Fibroblast of pulmonary artery (primary cell): ENCODE results near the gene EVA1B.
A peak's percentile ranks its signal among the peaks of the same experiment; 100 is the strongest.

Experiments used
- DNase-seq: peaks from one replicate; pipeline ENCODE4 v3.0.0-alpha.2; 2010; ENCODE audit warnings: low read depth
- H3K4me3 ChIP-seq: replicated peaks from 2 replicates; pipeline ENCODE4 v1.5.1; 2011; ENCODE audit warnings: low read depth, mild to moderate bottlenecking, control low read depth, low read length, moderate library complexity
- TF ChIP-seq, protein P1 (sequence below): IDR thresholded peaks from 2 replicates; pipeline ENCODE4 v1.5.1; 2011; ENCODE audit warnings: mild to moderate bottlenecking, control low read depth, low read length, inconsistent platforms; ENCODE audit errors: missing control alignments

The EVA1B gene

DNA sequence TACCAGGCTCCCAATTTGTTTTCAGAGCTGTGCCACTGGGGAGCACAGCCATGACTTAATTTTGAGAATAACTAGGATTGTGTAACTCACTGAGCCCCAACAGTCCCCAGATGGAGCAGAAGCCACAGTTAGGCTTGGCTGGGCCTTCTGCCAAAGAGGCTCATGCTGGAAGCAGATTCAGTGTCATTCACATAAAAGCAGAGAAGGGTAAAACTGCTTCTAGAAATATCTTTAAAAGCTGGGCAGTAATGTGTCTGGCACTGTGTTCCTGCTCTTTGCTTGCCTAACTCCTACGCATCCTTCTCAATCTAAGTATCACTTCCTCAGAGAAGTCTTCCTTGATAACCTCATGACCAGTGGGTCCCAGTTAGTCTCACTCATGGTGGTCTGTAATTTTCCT, 41.9 kb upstream of the EVA1B start:
- DNase-seq, result peak; percentile 57
- TF ChIP-seq, protein P1, sequence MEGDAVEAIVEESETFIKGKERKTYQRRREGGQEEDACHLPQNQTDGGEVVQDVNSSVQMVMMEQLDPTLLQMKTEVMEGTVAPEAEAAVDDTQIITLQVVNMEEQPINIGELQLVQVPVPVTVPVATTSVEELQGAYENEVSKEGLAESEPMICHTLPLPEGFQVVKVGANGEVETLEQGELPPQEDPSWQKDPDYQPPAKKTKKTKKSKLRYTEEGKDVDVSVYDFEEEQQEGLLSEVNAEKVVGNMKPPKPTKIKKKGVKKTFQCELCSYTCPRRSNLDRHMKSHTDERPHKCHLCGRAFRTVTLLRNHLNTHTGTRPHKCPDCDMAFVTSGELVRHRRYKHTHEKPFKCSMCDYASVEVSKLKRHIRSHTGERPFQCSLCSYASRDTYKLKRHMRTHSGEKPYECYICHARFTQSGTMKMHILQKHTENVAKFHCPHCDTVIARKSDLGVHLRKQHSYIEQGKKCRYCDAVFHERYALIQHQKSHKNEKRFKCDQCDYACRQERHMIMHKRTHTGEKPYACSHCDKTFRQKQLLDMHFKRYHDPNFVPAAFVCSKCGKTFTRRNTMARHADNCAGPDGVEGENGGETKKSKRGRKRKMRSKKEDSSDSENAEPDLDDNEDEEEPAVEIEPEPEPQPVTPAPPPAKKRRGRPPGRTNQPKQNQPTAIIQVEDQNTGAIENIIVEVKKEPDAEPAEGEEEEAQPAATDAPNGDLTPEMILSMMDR, result no peak
- no peak overlapping the region for H3K4me3 ChIP-seq

DNA sequence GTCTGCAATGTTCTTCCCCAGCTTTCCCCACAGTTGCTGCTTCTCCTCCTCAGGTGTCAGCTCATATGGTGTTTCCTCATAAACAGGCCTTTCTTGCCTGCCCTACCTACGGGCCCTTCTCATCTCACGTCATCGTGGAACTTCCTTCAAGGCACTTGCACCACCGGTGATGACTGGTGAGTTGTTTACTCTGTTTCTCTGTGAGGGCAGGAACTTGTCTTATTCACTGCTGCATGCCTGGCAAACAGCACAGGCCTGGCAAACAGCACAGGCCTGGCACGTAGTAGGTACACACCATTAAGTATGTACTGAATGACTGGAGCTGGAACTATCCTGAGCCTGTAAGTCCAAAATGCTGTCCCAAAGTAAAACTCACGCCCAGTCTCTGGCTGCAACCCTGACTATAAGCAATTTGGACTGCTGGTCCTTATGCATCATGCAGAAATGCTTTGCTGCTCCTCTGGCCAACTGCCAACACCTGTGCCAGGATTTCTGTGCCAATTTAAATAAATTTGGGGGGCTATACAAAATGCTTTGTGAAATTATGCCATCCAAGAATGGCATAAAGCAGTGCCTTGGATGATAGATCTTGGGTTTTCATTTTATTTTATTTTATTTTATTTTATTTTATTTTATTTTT, 36.6 kb upstream of the EVA1B start:
- no peak for DNase-seq
- H3K4me3 ChIP-seq, result no peak overlapping the region
- TF ChIP-seq, protein P1, result no peak

DNA sequence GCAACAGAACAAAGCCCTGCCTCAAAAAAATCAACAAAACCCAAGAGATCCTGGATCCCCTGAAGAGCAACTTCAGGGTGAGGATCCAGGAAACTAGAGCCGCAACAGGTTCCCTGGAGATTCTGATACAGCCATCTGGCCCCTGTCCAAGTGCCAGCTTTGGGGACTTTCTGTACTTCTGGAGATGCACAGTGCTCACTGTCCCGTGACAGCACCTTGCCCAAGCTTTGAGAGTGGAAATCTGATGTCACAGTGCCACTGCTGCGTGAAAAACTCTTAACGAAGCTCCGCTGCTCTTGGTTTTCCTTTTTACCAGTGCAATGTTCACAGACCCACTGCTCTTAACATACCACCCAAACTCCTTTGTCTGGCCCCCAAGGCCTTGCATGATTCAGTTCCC, 35.9 kb upstream of the EVA1B start:
- no peak overlapping the region for H3K4me3 ChIP-seq
- DNase-seq, result no peak
- TF ChIP-seq, protein P1, result no peak

DNA sequence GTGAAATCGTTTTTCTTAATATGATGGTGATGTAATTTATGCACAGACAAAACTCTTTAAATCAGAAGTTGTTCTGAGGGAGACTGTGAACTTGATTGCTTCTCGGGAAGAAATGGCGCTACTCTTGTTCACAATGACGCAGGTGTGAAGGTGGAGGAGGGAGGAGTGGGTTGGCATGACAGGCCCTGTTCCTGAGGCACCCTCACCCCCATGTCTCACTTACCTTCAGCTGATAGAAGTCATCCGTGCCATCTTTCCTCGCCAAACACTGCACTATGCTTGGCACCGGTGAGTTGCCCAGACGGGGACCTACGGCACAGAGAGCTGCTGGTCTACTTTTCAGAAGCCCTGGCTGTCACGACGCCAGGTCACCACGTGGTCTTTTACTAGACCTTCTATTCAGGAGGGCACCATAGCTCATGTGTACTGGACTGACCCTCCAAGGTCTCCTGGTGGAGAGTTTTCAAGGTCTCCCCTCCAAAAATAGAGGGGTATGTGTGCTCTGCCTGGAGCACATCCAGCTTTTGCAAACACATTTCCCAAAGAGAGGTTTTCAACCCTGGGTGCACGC, 35.2 kb upstream of the EVA1B start:
- H3K4me3 ChIP-seq, result no peak overlapping the region
- no peak for DNase-seq
- TF ChIP-seq, protein P1, result no peak

DNA sequence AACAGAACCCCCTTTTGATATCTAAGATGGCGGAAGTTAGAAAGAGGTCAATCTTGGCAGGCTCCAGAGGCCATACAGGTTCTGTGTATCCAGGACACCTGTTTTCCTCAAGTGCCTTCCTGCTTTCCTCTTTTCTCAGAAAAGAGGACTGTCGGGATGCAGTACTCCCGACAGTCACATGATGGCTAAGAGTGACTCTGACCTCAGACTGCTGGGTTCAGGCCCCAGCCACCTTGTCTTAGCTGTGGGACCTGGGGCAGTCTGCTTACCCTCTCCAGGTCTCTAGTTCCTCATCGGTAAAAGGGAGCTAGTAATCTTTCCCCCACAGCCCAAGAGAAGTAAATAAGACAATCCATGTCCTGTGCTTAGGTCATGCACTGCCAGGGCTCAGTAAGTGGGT, 32.4 kb upstream of the EVA1B start:
- TF ChIP-seq, protein P1, result no peak
- no peak for DNase-seq
- no peak overlapping the region for H3K4me3 ChIP-seq

DNA sequence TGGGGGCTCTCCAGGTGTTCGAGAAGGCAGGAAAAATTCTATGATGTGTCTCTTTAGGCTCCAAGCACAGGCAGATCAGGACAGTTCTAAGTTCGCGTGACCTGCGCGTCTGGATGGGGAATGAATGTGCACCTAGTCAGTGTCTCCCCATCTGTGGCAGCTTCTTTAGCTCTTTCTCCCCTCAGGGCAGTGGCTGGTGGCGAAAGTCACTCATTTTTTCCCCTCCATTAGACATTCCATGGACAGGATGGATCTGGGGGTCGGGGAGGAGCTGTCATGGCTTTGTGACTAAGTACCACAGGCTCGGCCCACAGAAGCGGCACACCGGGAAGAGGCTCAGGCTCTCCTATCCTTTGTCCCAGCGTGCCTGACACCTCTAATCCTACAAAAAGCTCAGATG, 31.0 kb upstream of the EVA1B start:
- no peak overlapping the region for H3K4me3 ChIP-seq
- no peak for DNase-seq
- TF ChIP-seq, protein P1, result no peak
